ENCODE results near the gene CUEDC1. TPM values are rescaled to one million over a fixed set of nuclear protein-coding genes. Genes with fewer than 3 reads are reported as not detected.

CUEDC1 gene
- total and polyA plus RNA-seq, 2 of the 13 experiments (the other 11 are each of a cell fraction or from before 2014, with no cell fraction given): 7.4 to 12.9 TPM

DNA sequence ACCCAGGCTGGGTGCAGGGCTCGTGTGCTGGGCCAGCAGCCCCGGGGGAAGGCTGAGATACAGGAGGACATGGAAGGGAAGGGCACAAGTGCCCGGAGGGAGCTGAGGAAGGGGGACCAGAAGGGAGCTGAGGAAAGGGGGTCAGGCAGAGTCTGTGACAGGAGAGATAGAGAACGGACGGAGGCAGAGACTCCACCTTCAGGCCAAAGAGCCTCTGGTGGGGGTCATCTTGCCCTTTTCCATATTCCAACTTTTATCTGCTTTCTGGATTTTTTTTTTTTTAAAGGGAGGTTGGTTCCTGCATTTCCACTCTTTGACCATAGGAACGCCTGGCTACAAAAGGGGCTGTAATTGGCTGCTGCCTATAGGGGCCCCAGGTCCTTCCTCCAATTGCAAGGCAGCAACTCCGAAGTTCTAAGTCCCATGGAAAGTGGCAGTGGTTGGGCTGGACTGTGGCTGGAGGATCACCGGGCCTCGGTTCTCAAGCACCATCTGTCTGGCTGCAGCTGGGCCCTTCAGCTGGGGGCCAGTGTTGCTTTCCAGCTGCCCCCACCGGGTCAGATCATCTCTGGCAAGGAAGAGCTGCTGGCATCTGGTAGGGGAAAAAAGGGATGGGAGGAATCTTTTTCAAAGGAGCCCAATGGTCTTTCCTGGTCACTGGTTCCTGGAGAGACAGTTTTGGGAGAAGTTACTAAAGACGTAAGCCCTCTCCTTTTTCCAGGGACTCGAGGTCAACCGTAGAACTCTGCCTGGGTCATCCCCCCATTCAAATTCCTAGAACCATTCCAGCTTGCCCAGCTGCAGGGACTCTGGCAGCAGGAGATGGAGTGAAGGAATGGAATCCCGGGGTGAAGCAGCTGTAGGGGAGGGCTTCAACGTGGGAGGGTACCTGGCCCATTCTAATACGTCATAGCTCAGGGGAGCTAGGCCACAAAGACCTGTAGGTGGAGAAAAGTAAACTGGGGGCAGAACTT, 92.2 kb downstream of the CUEDC1 start (continued):
- TF ChIP-seq, protein P1, sequence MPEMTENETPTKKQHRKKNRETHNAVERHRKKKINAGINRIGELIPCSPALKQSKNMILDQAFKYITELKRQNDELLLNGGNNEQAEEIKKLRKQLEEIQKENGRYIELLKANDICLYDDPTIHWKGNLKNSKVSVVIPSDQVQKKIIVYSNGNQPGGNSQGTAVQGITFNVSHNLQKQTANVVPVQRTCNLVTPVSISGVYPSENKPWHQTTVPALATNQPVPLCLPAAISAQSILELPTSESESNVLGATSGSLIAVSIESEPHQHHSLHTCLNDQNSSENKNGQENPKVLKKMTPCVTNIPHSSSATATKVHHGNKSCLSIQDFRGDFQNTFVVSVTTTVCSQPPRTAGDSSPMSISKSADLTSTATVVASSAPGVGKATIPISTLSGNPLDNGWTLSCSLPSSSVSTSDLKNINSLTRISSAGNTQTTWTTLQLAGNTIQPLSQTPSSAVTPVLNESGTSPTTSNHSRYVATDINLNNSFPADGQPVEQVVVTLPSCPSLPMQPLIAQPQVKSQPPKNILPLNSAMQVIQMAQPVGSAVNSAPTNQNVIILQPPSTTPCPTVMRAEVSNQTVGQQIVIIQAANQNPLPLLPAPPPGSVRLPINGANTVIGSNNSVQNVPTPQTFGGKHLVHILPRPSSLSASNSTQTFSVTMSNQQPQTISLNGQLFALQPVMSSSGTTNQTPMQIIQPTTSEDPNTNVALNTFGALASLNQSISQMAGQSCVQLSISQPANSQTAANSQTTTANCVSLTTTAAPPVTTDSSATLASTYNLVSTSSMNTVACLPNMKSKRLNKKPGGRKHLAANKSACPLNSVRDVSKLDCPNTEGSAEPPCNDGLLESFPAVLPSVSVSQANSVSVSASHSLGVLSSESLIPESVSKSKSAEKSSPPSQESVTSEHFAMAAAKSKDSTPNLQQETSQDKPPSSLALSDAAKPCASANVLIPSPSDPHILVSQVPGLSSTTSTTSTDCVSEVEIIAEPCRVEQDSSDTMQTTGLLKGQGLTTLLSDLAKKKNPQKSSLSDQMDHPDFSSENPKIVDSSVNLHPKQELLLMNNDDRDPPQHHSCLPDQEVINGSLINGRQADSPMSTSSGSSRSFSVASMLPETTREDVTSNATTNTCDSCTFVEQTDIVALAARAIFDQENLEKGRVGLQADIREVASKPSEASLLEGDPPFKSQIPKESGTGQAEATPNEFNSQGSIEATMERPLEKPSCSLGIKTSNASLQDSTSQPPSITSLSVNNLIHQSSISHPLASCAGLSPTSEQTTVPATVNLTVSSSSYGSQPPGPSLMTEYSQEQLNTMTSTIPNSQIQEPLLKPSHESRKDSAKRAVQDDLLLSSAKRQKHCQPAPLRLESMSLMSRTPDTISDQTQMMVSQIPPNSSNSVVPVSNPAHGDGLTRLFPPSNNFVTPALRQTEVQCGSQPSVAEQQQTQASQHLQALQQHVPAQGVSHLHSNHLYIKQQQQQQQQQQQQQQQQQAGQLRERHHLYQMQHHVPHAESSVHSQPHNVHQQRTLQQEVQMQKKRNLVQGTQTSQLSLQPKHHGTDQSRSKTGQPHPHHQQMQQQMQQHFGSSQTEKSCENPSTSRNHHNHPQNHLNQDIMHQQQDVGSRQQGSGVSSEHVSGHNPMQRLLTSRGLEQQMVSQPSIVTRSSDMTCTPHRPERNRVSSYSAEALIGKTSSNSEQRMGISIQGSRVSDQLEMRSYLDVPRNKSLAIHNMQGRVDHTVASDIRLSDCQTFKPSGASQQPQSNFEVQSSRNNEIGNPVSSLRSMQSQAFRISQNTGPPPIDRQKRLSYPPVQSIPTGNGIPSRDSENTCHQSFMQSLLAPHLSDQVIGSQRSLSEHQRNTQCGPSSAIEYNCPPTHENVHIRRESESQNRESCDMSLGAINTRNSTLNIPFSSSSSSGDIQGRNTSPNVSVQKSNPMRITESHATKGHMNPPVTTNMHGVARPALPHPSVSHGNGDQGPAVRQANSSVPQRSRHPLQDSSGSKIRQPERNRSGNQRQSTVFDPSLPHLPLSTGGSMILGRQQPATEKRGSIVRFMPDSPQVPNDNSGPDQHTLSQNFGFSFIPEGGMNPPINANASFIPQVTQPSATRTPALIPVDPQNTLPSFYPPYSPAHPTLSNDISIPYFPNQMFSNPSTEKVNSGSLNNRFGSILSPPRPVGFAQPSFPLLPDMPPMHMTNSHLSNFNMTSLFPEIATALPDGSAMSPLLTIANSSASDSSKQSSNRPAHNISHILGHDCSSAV (CRISPR knock-in tag; IDR thresholded peaks at IDR 0.05; ENCODE audit: borderline replicate concordance): no peak
- TF ChIP-seq, protein P2, sequence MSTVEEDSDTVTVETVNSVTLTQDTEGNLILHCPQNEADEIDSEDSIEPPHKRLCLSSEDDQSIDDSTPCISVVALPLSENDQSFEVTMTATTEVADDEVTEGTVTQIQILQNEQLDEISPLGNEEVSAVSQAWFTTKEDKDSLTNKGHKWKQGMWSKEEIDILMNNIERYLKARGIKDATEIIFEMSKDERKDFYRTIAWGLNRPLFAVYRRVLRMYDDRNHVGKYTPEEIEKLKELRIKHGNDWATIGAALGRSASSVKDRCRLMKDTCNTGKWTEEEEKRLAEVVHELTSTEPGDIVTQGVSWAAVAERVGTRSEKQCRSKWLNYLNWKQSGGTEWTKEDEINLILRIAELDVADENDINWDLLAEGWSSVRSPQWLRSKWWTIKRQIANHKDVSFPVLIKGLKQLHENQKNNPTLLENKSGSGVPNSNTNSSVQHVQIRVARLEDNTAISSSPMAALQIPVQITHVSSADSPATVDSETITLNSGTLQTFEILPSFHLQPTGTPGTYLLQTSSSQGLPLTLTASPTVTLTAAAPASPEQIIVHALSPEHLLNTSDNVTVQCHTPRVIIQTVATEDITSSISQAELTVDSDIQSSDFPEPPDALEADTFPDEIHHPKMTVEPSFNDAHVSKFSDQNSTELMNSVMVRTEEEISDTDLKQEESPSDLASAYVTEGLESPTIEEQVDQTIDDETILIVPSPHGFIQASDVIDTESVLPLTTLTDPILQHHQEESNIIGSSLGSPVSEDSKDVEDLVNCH (CRISPR knock-in tag; IDR thresholded peaks at IDR 0.05): no peak
- TF ChIP-seq HNRNPUL1 (IDR thresholded peaks at IDR 0.05; ENCODE audit: low read depth, low read length) (no peak), ERF (CRISPR knock-in tag; IDR thresholded peaks at IDR 0.05) (peak; percentile 44), ZNF138 (CRISPR knock-in tag; IDR thresholded peaks at IDR 0.05; ENCODE audit: low read depth) (no peak)
- TF ChIP-seq, protein P3, sequence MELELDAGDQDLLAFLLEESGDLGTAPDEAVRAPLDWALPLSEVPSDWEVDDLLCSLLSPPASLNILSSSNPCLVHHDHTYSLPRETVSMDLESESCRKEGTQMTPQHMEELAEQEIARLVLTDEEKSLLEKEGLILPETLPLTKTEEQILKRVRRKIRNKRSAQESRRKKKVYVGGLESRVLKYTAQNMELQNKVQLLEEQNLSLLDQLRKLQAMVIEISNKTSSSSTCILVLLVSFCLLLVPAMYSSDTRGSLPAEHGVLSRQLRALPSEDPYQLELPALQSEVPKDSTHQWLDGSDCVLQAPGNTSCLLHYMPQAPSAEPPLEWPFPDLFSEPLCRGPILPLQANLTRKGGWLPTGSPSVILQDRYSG (CRISPR knock-in tag; IDR thresholded peaks at IDR 0.05): no peak
- TF ChIP-seq, protein P4, sequence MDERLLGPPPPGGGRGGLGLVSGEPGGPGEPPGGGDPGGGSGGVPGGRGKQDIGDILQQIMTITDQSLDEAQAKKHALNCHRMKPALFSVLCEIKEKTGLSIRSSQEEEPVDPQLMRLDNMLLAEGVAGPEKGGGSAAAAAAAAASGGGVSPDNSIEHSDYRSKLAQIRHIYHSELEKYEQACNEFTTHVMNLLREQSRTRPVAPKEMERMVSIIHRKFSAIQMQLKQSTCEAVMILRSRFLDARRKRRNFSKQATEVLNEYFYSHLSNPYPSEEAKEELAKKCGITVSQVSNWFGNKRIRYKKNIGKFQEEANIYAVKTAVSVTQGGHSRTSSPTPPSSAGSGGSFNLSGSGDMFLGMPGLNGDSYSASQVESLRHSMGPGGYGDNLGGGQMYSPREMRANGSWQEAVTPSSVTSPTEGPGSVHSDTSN (CRISPR knock-in tag; IDR thresholded peaks at IDR 0.05): no peak
- TF ChIP-seq, protein P5, sequence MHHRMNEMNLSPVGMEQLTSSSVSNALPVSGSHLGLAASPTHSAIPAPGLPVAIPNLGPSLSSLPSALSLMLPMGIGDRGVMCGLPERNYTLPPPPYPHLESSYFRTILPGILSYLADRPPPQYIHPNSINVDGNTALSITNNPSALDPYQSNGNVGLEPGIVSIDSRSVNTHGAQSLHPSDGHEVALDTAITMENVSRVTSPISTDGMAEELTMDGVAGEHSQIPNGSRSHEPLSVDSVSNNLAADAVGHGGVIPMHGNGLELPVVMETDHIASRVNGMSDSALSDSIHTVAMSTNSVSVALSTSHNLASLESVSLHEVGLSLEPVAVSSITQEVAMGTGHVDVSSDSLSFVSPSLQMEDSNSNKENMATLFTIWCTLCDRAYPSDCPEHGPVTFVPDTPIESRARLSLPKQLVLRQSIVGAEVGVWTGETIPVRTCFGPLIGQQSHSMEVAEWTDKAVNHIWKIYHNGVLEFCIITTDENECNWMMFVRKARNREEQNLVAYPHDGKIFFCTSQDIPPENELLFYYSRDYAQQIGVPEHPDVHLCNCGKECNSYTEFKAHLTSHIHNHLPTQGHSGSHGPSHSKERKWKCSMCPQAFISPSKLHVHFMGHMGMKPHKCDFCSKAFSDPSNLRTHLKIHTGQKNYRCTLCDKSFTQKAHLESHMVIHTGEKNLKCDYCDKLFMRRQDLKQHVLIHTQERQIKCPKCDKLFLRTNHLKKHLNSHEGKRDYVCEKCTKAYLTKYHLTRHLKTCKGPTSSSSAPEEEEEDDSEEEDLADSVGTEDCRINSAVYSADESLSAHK (CRISPR knock-in tag; IDR thresholded peaks at IDR 0.05; ENCODE audit: borderline replicate concordance): no peak
- TF ChIP-seq, protein P6, sequence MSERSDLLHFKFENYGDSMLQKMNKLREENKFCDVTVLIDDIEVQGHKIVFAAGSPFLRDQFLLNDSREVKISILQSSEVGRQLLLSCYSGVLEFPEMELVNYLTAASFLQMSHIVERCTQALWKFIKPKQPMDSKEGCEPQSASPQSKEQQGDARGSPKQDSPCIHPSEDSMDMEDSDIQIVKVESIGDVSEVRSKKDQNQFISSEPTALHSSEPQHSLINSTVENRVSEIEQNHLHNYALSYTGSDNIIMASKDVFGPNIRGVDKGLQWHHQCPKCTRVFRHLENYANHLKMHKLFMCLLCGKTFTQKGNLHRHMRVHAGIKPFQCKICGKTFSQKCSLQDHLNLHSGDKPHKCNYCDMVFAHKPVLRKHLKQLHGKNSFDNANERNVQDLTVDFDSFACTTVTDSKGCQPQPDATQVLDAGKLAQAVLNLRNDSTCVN (CRISPR knock-in tag; IDR thresholded peaks at IDR 0.05; ENCODE audit: borderline replicate concordance): peak; percentile 96

All from HepG2 (cell line).